GM13976 (cell line): ENCODE data around the gene JPH3.

ENCODE experiments used
- DNase-seq: peaks from one replicate; pipeline ENCODE4 v3.0.0; 2012; ENCODE audit warnings: low spot score
- CTCF ChIP-seq: IDR thresholded peaks from 2 replicates; pipeline ENCODE4 v1.5.1; 2012; ENCODE audit warnings: borderline replicate concordance, mild to moderate bottlenecking; ENCODE audit not compliant: insufficient read depth; ENCODE audit errors: extremely low read depth, missing control alignments, control extremely low read depth
- in situ Hi-C: fragments of 300-500 bp; cut with MboI; formaldehyde crosslinking; loops from one replicate; pipeline ENCODE4 v1.12.0; 2022; ENCODE audit warnings: low sequenced_read_pairs, mixed read lengths, inconsistent platforms; ENCODE audit not compliant: unreplicated experiment

Gene JPH3

GRCh38 chr16:87602001-87602775 is at the start of gene JPH3:
TSS of gene JPH3 (plus strand) at chr16:87602508. CDS start at chr16:87603147, 639 bp downstream.
- DNase-seq = no peak
- no peak for TF ChIP-seq CTCF
- in situ Hi-C loops = no loop called here

DNA sequence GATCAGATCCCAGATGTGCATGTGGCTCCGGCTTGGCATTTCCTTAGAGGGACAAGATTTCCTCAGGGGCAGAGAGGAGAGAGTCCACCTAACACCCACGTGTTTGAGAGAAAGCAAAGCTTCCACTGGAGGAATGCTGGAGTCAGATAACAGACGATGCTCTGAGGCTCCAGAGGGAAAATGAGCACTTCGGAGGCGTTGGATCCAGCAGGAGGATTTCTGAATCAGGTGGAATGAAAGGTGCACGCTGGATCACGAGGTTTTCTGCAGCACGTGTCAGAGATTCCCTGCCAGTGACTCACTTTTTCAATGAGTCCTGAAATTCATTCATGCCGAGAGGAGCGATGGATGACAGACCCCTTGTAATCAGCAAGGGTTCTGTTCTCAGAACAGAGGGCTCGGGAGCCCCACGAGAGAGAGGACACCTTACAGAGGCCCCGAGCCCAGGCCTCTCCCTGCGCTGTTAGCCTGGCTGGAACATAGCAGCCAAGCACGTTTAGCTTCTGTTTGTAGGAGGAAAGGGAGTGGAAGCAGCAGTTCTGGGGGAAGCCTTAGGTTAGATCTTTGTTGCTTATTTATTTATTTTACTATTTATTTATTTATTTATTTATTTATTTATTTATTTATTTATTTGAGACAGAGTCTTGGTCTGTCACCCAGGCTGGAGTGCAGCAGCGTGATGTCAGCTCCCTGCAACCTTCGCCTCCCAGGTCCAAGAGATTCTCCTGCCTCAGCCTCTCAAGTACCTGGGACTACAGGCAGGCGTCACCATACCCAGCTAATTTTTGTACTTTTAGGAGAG is 49.3 kb upstream of the JPH3 start:
- DNase-seq = no peak
- TF ChIP-seq CTCF = no peak
- in situ Hi-C loops = no loop called here

DNA sequence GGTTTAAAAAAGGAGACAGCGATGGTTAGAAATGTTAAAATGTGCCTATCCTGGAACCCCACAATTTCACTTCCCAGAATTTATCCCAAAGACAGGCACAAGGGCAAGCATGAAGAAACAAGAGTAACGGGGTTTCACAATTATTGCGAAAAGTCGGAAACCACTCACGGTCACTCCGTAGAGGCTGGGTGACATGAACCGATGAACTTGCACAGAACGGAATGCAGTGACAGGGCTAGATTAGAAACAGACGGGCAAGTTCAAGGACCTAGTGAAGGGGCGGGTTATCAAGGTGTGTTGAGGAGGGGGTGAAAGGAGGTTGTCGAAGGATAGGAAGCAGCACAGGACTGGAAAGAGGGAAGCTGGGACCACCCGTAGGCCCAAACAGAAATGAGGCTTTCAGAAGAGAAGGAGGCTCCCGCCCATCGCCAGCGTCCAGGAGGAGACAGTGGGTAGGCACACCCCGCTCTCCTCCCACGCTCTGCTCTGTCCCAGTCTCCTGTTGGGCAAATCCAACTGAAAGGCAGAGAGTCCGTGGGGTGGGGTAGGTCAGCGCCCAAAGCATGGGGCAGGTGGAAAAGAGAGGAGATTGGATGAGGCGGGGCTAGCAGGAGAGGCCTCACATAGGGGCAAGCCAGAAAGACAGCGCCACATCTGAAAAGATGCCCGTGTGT is 47.4 kb upstream of the JPH3 start:
- in situ Hi-C loops = no loop called here
- no peak for DNase-seq
- TF ChIP-seq CTCF = no peak

GRCh38 chr16:87555647-87556046 is 46.7 kb upstream of the JPH3 start:
- TF ChIP-seq CTCF = no peak
- in situ Hi-C loops = no loop called here
- DNase-seq = no peak

DNA sequence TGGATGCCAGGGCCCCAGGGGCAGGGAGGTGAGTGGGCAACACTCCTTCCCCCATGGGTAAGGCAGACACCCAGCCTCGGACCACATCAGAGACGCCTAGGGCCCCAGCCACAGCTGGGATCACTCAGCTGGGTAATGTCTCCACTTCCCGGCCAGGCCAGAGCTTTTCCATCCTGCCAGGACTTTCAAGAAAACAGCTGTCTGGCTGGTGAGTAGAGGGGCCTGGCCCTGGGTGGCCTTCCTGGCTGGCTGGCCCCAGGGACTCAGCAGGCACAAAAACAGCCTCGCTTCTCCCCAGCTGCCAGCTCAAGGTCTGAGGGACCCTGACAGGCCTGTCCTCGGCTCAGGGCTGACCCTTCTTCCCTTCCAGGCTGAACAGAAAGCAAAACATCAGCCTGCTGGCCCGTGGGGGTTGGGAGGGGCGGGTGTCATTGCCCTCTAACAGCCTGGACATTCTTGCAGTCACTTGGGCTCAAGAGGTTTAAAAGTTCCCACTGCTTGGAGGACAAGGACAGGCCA is 45.3 kb upstream of the JPH3 start:
- TF ChIP-seq CTCF = no peak
- no peak for DNase-seq
- in situ Hi-C loops = no loop called here

- TF ChIP-seq CTCF = no peak
- in situ Hi-C loops = no loop called here
- no peak for DNase-seq
Observed at GRCh38 chr16:87558682-87559081, 43.6 kb upstream of the JPH3 start.
